ENCODE results near the gene RFC1. TPM values are rescaled to one million over a fixed set of nuclear protein-coding genes. Genes with fewer than 3 reads are reported as not detected.

Gene RFC1
- total and polyA plus RNA-seq, 9 of the 15 experiments (the other 6 are each of a cell fraction or from before 2014, with no cell fraction given): 16.8 to 85.6 (median 45.2) TPM

DNA sequence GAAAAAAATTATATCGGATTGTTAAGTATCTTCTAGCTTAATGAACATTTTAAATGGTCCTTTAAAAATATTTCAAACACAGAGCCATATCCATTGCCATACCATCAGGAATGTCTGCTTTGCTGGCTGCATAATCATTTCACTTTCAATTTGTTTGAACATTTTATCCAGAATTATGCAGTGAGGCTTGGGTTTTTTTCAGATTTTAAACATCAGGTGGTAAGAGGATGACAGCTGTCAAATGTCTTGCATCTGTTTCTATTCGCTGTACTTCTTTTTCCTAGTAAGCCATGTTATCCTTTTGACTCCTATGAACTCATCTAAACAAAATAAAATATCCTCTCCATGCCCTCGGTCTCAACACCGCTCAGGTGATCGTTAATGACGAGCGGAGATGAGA, 802 bp downstream of the RFC1 start (continued):
- no peak for TF ChIP-seq ATF4 (CRISPR knock-in tag; IDR thresholded peaks at IDR 0.05)
- no peak for TF ChIP-seq ZFX (CRISPR knock-in tag; IDR thresholded peaks at IDR 0.05)
- TF ChIP-seq BRD4 (IDR thresholded peaks at IDR 0.05): 0 out of 2 replicates have a peak, but pooled peaks have one; percentile 10
- peak; percentile 75 to 83; a peak in 2 of 4 replicates for TF ChIP-seq SIN3A (IDR thresholded peaks at IDR 0.05; ENCODE audit: borderline replicate concordance in 2 of 2, control insufficient read depth in 1 of 2, low read depth in 2 of 2, low read length in 2 of 2)
- no peak for TF ChIP-seq RCOR1 (IDR thresholded peaks at IDR 0.05; ENCODE audit: borderline replicate concordance in 1 of 2, low read depth in 2 of 2, low read length in 2 of 2)
- TF ChIP-seq NFIX (CRISPR knock-in tag; IDR thresholded peaks at IDR 0.05; ENCODE audit: low read depth): no peak
- TF ChIP-seq DACH1 (IDR thresholded peaks at IDR 0.05; ENCODE audit: partially characterized antibody): peak; percentile 41
- TF ChIP-seq SIX5 (IDR thresholded peaks at IDR 0.05; ENCODE audit: borderline replicate concordance in 1 of 2, insufficient read depth in 1 of 2, low read depth in 1 of 2, low read length in 2 of 2): 0 out of 4 replicates have a peak, but pooled peaks of 1 of the 2 experiments have one; percentile 1
- TF ChIP-seq, protein P1, sequence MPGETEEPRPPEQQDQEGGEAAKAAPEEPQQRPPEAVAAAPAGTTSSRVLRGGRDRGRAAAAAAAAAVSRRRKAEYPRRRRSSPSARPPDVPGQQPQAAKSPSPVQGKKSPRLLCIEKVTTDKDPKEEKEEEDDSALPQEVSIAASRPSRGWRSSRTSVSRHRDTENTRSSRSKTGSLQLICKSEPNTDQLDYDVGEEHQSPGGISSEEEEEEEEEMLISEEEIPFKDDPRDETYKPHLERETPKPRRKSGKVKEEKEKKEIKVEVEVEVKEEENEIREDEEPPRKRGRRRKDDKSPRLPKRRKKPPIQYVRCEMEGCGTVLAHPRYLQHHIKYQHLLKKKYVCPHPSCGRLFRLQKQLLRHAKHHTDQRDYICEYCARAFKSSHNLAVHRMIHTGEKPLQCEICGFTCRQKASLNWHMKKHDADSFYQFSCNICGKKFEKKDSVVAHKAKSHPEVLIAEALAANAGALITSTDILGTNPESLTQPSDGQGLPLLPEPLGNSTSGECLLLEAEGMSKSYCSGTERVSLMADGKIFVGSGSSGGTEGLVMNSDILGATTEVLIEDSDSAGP (CRISPR knock-in tag; IDR thresholded peaks at IDR 0.05): 0 out of 2 replicates have a peak, but pooled peaks have one; percentile 16
- TF ChIP-seq GTF2E2 (tag; IDR thresholded peaks at IDR 0.05): 0 out of 2 replicates have a peak, but pooled peaks have one; percentile 6
- TF ChIP-seq SPI1 (IDR thresholded peaks at IDR 0.05; ENCODE audit: borderline replicate concordance, low read depth, low read length): no peak
